ENCODE data around the gene PI4KB. TPM values are rescaled to one million over a fixed set of nuclear protein-coding genes. Genes with fewer than 3 reads are reported as not detected.

Gene PI4KB
- total and polyA plus RNA-seq, 9 of the 15 experiments (the other 6 are each of a cell fraction or from before 2014, with no cell fraction given), result 3.1 to 65.4 (median 45.1) TPM

GRCh38 chr1:151254217-151255213, 72.7 kb downstream of the PI4KB start, which contains the start of gene PSMD4 (continued):
- TF ChIP-seq, protein P1, sequence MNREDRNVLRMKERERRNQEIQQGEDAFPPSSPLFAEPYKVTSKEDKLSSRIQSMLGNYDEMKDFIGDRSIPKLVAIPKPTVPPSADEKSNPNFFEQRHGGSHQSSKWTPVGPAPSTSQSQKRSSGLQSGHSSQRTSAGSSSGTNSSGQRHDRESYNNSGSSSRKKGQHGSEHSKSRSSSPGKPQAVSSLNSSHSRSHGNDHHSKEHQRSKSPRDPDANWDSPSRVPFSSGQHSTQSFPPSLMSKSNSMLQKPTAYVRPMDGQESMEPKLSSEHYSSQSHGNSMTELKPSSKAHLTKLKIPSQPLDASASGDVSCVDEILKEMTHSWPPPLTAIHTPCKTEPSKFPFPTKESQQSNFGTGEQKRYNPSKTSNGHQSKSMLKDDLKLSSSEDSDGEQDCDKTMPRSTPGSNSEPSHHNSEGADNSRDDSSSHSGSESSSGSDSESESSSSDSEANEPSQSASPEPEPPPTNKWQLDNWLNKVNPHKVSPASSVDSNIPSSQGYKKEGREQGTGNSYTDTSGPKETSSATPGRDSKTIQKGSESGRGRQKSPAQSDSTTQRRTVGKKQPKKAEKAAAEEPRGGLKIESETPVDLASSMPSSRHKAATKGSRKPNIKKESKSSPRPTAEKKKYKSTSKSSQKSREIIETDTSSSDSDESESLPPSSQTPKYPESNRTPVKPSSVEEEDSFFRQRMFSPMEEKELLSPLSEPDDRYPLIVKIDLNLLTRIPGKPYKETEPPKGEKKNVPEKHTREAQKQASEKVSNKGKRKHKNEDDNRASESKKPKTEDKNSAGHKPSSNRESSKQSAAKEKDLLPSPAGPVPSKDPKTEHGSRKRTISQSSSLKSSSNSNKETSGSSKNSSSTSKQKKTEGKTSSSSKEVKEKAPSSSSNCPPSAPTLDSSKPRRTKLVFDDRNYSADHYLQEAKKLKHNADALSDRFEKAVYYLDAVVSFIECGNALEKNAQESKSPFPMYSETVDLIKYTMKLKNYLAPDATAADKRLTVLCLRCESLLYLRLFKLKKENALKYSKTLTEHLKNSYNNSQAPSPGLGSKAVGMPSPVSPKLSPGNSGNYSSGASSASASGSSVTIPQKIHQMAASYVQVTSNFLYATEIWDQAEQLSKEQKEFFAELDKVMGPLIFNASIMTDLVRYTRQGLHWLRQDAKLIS (CRISPR knock-in tag; IDR thresholded peaks at IDR 0.05), result 0 out of 2 replicates have a peak, but pooled peaks have one; percentile 24
- TF ChIP-seq, protein P2, sequence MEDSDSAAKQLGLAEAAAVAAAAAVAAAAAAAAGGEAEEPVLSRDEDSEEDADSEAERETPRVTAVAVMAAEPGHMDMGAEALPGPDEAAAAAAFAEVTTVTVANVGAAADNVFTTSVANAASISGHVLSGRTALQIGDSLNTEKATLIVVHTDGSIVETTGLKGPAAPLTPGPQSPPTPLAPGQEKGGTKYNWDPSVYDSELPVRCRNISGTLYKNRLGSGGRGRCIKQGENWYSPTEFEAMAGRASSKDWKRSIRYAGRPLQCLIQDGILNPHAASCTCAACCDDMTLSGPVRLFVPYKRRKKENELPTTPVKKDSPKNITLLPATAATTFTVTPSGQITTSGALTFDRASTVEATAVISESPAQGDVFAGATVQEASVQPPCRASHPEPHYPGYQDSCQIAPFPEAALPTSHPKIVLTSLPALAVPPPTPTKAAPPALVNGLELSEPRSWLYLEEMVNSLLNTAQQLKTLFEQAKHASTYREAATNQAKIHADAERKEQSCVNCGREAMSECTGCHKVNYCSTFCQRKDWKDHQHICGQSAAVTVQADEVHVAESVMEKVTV (CRISPR knock-in tag; IDR thresholded peaks at IDR 0.05), result no peak
- TF ChIP-seq FOSL1 (tag; conservative IDR thresholded peaks at IDR 0.05) (peak; percentile 41), NEUROD1 (IDR thresholded peaks at IDR 0.05; ENCODE audit: borderline replicate concordance, low read depth, low read length, partially characterized antibody) (peak; percentile 80), CBFB (CRISPR knock-in tag; IDR thresholded peaks at IDR 0.05) (no peak), ZNF280A (IDR thresholded peaks at IDR 0.05; ENCODE audit: low read depth, partially characterized antibody) (no peak), TAF9B (IDR thresholded peaks at IDR 0.05; ENCODE audit: partially characterized antibody) (peak; percentile 87), ZNF511 (CRISPR knock-in tag; IDR thresholded peaks at IDR 0.05) (peak; percentile 72; the same call in 1 of the 2 replicates), CEBPB (tag; IDR thresholded peaks at IDR 0.05) (no peak), ZC3H8 (IDR thresholded peaks at IDR 0.05) (peak; percentile 80; the same call in 1 of the 2 replicates), SMARCA5 (IDR thresholded peaks at IDR 0.05) (no peak), ELF1 (tag; IDR thresholded peaks at IDR 0.05) (peak; percentile 98), ZNF766 (CRISPR knock-in tag; conservative IDR thresholded peaks at IDR 0.05) (peak; percentile 43; the same call in 1 of the 2 replicates), NR3C1 (CRISPR knock-in tag; IDR thresholded peaks at IDR 0.05) (no peak), BCLAF1 (IDR thresholded peaks at IDR 0.05; ENCODE audit: borderline replicate concordance in 1 of 2, control insufficient read depth in 1 of 2, low read depth in 2 of 2, low read length in 1 of 2) (no peak)
